ENCODE results near the gene CYFIP1.
"Not testable (repeated sequence)": the region's sequence is repeated elsewhere in the genome, so short reads cannot be mapped to it uniquely, and the experiment has no call there.

Gene CYFIP1

DNA sequence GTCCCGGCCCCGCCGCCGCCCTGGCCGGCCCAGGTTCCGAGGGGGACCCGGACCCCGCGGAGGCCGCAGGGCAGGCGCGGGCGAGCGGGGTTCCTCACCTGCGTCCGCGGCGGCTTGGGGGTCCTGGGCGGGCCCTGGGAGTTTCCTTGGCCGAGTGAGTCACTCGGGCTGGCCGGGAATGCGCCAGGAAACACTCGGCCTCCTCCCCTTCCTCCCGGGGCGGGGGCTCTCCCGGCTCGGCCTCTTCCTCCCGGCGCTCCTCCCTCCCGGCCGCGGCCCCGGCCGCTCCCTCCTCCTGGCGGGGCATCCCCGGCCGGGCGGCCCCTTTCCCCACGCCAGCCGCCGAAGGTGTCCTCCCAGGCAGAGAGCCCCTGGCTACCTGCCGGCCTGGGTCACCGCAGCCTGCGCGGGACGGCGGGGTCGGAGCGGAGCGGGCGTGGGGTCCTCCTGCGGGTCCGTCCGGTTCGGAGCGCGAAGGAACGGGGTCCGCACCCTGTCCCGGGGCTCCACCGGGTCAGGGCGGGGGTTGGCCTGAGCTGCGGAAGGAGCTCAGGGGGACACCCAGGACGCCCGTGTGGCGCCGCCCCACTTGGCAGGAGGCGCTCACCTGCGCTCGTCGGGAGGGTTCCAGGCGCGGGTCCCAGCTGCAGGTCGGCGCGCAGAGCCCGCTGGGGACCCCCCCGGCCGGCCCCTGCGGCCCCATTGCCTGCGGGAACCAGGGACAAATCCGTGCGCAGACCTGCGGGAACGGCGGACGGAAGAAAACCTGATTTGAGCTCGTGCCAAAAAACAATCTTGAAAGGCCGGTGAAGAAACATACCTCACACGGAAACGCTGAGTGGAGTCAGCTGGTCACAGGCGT is at the start of gene CYFIP1:
Gene CYFIP1 (minus strand): TSS at position 180 of the 862 bp plus-strand sequence. CDS start 33,083 bp downstream, outside the sequence.
- DNase-seq: peak in 1 of 2 experiments; percentile 25

- DNase-seq: no peak
These were observed 46.0 kb upstream of the CYFIP1 start for GRCh38 chr15:23026218-23026617.

- no peak for DNase-seq
These were observed 42.0 kb upstream of the CYFIP1 start for GRCh38 chr15:23022156-23022555.

DNA sequence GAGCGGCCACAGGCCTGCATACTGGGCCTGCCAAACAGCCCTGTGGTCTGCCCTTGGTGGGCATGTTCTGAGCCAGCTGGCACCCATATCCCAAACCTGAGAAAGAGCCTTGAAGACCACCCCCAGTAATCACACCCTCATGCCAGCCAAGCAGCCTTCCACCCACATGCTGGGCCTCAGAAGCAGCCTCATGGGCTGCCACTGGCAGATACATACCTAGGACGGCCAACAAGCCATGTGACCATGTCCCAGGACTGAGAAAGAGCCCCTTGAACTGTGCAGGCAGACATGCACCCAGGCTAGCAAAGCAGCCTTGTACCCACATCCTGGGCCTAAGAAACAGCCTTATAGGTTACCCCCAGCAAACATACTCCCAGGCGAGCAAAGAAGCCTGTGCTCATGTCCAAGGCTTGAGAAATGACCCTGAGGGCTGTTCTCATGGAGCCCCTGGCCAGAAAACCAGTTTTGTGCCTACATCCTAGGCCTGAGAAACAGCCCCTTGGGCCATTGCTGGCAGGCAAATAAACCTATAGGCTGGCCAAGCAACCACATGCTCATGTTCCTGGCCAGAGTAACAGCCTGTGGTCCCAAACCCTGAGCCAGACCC is 34.3 kb upstream of the CYFIP1 start:
- no peak for DNase-seq

DNA sequence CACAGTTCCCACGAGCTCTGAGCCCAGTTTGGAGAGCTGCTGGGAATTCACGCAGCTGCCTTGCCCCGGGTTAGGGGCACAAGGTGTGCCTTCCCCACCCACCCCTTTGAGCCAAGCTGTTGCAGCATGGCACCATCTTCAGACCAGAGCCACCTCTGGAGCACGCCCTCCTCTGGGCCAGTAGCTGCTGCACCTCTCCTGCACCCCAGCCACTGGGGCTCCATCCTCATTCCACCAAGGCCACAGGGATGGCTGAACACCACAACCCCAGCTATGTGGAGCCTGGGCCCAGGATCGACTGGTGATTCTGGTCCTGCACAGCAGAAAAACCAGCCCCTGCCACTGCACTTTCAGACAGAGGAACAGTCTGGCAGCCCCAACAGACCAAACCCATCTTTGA is 33.5 kb upstream of the CYFIP1 start:
- no peak for DNase-seq

- not testable (repeated sequence) for DNase-seq
These were observed 32.4 kb upstream of the CYFIP1 start for GRCh38 chr15:23012616-23013015.

- DNase-seq: no peak
These were observed 23.6 kb upstream of the CYFIP1 start for GRCh38 chr15:23003736-23004135.

DNA sequence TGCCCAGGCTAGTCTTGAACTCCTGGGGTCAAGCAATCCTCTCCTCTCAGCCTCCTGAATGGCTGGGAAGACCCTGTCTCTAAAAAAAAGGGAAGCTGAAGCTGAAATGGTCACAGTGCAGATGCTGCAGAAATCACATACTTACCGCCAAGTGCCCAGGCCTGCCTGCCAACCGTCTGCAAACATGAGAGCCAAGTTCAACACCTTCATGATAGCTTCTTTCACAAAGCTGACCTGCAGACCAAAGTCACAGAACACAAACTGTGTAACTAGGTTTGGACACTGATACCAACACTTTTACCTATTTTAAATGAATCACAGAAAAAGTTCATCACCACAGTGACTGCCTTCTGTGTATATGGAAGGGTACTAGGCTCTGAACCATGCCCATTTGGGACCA is 22.8 kb upstream of the CYFIP1 start:
- no peak for DNase-seq

GRCh38 chr15:22995795-22996194 is 15.6 kb upstream of the CYFIP1 start:
- DNase-seq: no peak

- DNase-seq: no peak
These were observed 11.8 kb upstream of the CYFIP1 start for GRCh38 chr15:22992024-22992326.

DNA sequence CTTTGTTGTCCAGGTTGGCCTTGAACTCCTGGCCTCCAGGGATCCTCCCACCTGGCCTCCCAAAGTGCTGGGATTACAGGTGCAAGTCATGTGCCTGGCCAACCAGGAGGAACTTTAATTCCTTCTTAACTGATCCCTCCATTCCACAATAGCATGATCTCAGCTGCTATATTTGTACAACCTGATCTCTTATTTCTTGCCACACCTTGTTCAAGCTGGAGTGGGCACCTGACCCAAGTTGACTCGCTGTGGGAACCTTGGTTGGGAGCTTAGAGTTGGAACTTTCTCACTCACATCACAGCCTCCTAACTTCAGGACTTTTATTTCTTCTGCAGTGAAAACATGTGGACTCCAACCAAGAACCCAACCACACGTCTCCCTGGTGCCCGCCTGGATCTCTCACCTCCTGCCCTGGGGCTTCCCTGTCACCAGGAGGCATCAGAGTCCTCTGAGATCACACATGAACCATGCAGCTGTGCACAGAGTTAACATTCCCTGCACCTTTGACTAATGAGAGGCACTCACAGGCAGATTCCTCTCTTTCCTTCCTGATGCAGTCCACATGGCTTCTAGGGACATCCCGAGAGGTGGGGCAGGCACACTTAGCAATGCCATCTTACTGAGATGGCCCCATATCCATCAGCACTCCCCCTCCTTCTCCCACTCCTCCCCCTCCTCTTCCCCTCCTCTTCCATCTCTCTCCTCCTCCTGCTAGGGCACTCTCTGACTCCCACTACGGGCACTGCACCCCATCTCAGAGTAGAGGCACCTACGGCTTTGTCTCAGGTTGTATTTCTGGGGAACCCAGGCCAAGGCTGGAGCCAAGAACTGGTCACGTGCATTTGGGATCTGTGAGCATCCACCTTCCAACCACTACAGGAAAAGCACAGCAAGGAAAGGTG is 9.7 kb upstream of the CYFIP1 start:
- DNase-seq: no peak

DNA sequence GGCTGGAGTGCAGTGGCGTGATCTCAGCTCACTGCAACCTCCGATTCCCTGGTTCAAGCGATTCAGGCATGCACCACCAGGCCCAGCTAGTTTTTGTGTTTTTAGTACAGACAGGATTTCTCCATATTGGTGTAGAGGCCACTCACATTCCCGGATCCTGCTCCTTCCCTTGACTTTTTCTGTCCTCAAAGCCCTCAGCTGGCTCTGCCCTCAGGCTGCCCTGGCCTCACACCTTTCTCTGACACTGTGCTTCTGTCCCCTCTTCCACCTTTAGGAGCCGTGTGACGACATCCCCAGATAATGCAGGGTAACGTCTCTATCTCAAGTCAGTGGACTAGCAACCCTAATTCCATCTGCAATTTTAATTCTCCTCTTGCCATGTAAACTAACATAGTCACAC is 8.6 kb upstream of the CYFIP1 start:
- no peak for DNase-seq

DNA sequence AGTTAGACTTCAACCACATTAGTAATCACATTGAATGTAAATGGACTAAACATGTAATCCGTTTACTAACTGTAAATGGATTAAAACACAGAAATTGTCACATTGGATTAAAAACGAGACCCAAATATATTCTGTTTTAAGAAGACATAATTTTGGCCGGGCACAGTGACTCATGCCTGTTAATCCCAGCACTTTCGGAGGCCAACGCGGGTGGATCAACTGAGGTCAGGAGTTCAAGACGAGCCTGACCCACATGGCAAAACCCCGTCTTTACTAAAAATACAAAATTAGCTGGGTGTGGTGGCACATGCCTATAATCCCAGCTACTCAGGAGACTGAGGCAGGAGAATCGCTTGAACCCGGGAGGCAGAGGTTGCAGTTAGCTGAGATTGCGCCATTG is 1.8 kb upstream of the CYFIP1 start:
- not testable (repeated sequence) for DNase-seq

- no peak for DNase-seq
These were observed 1.1 kb upstream of the CYFIP1 start for GRCh38 chr15:22981051-22981840.

- peak in 1 of 2 experiments; percentile 26 for DNase-seq
These were observed 655 bp downstream of the CYFIP1 start for GRCh38 chr15:22979238-22980188.

DNA sequence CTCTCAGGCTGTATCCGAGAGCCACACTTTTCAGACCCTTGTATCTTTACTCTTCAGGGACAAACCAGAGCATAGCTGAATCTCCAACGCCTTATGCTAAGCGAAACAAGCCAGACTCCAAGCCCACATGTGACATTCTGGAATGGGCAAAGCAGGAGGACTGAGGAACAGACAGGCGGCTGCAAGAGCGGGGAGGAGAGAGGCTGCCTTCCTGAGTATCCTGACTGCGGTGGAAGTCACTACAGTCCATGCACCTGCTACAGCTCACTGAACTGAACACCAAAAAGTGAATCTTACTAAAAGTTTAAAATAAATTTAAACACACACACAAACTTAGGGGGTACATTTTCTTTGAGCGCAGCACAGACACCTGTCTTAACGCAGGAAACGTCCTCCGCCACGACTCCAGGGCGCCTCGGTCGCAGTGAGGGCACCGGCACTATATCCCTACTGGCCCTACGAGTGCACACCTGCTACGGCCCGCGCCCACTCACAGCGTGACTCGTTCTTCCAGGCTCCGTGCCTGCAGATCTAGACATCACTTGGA is 1.4 kb downstream of the CYFIP1 start:
- DNase-seq: no peak

- no peak for DNase-seq
These were observed 5.4 kb downstream of the CYFIP1 start for GRCh38 chr15:22974745-22975144.

DNA sequence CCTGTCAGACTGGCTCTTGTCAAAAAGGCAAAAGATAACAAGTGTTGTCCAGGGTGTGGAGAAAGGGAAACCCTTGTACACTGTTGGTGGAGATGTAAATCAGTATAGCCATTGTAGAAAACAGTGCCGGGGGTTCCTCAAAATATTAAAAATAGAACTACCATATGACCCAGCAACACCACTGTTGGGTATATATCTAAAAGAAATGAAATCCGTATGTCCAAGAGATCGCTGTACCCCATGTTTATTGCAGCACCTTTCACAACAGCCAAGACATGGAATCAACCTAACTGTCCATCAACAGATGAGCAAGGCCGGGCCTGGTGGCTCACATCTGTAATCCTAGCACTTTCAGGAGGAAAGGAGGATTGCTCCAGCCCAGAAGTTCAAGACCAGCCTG is 6.2 kb downstream of the CYFIP1 start:
- DNase-seq: no peak

GRCh38 chr15:22973286-22973685 is 6.9 kb downstream of the CYFIP1 start:
- no peak for DNase-seq

DNA sequence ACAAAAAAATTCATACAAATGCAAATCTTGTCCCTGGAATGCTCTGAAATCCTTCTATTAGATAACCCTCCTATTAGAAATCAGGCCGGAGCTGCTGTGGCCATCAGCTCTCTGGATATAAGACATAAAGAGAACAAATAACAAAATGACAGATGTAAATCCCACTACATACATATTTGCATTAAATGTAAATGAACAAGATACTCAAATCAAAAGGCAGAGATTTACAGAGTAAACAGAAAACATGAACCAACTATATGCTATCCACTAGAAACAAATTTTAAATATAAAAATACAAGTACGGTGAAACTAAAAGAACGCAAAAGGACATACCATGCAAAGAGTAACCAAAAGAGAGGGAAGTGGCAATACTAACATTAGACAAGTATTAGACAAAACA is 10.7 kb downstream of the CYFIP1 start:
- no peak for DNase-seq

DNA sequence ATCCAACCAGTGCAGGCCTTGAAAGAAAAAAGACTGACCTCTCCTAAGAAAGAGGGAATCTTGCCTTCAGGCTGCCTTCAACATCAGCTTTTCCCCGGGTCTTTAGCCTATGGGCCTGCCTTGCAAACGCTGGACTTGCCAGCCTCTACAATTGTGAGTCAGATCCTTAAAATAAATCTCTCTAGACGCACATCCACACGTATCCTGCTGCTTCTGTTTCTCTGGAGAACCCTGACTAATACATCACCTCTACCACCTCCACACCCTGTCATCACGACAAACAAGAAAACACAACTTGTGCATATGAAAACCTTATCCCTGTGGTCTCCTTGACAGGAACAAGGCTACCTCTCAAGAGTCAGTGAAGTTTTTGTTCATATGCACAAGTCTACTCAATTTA is 11.8 kb downstream of the CYFIP1 start:
- DNase-seq: no peak
